ENCODE results near the gene CFH.
"Not testable (repeated sequence)": the region's sequence is repeated elsewhere in the genome, so short reads cannot be mapped to it uniquely, and the experiment has no call there.

CFH gene

DNA sequence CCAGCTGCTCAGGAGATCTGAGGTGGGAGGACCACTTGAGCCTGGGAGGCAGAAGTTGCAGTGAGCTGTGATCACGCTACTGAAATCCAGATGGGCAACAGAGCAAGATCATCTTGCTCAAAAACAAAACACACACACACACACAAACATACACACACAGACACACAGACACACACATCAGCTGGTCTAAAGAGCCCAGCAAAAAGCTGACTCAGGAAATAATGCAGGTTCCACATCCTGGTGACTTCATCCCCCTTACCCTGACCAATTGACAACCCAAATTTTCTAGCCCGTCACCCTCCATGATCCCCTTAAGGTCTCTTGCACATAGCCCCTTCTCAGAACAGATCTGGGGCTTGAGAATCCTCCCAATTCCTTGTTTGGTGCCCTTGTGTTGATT, 58.0 kb downstream of the CFH start:
- H3K4me3 ChIP-seq (ENCODE audit: low read length); H3K9ac ChIP-seq (ENCODE audit: low read length); H3K4me1 ChIP-seq (ENCODE audit: control insufficient read depth, low read depth, low read length); H3K36me3 ChIP-seq (ENCODE audit: control insufficient read depth, low read depth, low read length); H3K9me3 ChIP-seq (ENCODE audit: control insufficient read depth, low read depth, low read length); H3K27ac ChIP-seq (ENCODE audit: low read length); H3K27me3 ChIP-seq (ENCODE audit: control insufficient read depth, insufficient read depth, low read length): not testable (repeated sequence)

DNA sequence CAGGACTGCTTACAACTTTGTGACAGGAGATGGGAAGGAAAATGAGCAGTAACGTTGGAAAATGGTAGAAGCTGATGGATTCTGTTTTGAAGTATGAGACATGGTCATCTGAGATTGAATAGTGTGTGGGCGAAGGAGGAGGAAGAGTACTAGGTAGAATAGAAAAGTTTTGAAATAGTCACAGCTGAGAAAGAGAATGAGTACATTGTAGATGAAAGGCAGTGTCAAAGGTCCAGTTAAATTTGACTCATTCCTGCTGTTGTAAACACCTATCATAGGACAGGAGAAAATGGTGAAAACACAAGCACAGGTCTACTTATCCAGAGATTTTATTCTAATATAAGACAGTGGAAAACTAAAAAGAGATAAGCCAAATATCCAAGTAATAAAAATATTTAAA, 66.0 kb downstream of the CFH start:
- no peaks in the 10 kb centered on the region for H3K27me3 ChIP-seq (ENCODE audit: control insufficient read depth, insufficient read depth, low read length)
- H3K36me3 ChIP-seq (ENCODE audit: control insufficient read depth, low read depth, low read length): no peaks in the 10 kb centered on the region
- H3K27ac ChIP-seq (ENCODE audit: low read length): no peak overlapping the region
- no peak overlapping the region for H3K4me3 ChIP-seq (ENCODE audit: low read length)
- H3K9ac ChIP-seq (ENCODE audit: low read length): no peak overlapping the region
- no peaks in the 10 kb centered on the region for H3K9me3 ChIP-seq (ENCODE audit: control insufficient read depth, low read depth, low read length)
- H3K4me1 ChIP-seq (ENCODE audit: control insufficient read depth, low read depth, low read length): no peaks in the 10 kb centered on the region

DNA sequence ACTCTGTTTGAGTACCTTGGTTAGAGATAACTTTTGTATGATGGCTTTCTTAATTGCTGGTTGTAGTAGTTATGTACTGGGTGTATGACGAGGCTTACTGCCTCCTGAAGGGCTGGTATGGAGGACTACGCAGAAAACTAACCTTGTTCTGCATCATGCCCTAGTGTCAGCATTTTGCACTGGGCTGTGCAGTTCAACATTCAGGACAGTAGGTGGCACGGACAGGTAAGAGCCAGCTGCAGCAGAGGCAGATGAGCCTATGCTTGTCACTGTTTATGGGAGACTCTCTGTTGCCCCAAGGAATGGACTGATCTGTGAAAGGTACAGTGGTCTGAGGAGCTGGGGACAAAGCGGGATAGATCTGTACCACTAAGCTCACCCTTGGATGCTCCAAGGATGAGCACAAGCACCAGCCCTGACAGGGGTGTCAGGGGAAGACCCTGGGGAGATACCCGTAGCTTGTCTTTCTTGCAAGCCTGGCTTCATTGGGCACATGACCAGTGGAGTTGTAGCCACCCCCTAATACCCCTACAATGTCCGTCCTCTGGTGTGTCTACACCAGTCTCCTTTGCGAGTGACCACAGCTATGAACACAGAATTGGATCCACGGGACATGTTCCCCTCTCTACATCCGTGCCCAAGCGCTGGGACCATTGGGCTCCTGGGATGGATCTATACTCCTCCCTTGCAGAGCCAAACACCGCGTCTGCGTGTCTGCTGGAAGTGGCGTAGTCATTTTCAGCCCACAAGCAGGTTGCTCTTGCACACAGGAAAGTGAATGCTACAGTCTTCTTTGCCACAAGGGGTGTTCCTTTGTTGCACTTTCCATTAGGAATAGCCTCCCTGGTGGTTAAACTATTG, 71.7 kb downstream of the CFH start:
- no peaks in the 10 kb centered on the region for H3K27me3 ChIP-seq (ENCODE audit: control insufficient read depth, insufficient read depth, low read length)
- H3K9ac ChIP-seq (ENCODE audit: low read length): no peak overlapping the region
- no peaks in the 10 kb centered on the region for H3K4me1 ChIP-seq (ENCODE audit: control insufficient read depth, low read depth, low read length)
- no peak overlapping the region for H3K4me3 ChIP-seq (ENCODE audit: low read length)
- no peaks in the 10 kb centered on the region for H3K36me3 ChIP-seq (ENCODE audit: control insufficient read depth, low read depth, low read length)
- no peak overlapping the region for H3K27ac ChIP-seq (ENCODE audit: low read length)
- H3K9me3 ChIP-seq (ENCODE audit: control insufficient read depth, low read depth, low read length): no peaks in the 10 kb centered on the region

DNA sequence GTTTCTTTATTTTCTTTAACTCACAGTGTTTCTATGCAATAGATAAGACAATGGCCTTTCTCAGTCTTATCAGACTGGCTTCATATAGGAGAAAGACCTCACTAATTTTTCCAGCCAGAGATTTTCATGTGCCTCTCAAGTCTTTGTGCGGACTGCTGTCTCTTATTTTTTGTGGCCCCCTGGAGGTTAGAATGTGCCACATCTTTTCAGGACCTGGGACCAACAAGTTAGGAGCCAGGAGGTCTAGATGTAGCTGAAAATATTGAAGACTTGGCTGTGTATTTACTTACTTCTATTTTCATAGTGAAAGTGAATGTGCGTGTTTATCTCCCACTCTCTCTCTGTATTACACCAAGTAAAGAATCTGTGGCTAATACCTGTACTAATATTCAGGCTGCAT, 80.7 kb downstream of the CFH start:
- H3K9me3 ChIP-seq (ENCODE audit: control insufficient read depth, low read depth, low read length): no peaks in the 10 kb centered on the region
- H3K4me3 ChIP-seq (ENCODE audit: low read length): no peak overlapping the region
- no peak overlapping the region for H3K9ac ChIP-seq (ENCODE audit: low read length)
- no peaks in the 10 kb centered on the region for H3K36me3 ChIP-seq (ENCODE audit: control insufficient read depth, low read depth, low read length)
- H3K27me3 ChIP-seq (ENCODE audit: control insufficient read depth, insufficient read depth, low read length): no peaks in the 10 kb centered on the region
- no peaks in the 10 kb centered on the region for H3K4me1 ChIP-seq (ENCODE audit: control insufficient read depth, low read depth, low read length)
- no peak overlapping the region for H3K27ac ChIP-seq (ENCODE audit: low read length)

DNA sequence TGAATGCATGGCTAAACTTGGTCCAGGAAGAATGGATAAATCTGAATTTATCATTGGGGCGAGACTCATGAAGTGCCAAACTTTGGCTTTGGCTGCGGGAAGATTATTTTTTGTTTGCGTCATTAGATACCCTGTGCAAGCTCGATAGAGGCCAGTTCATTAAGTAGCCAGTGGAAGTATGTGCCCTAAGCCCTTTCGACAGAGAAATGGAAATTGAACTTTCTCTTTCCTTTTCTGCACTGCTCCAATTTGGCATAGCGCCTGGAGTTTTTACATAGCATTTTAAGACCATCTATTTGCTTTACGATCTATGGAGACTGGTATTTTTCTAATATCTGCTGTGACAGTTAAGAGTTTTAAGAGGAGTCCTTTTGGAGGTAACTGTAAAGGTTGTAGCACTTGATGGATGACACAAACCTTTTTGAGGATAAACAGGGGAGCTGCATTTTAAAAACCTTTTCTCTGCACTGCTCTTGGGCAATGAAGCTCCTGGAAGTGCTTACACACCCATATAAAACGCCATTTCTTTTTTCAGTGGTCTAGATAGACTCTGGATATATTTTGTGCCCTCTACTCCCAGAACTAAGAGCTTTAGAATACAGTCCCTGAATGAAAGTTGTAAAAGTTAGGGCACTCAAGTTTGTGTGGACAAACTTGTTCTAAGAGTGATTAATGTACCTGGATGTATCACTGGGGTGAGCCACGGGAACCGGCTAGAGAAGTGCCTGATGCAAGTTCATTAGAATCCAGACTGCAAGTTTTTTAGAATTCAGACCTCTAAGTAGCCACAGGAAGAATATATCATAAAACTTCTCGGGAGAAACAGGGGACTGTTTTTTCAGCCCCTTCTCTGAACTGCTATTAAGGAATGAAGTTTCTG, 81.5 kb downstream of the CFH start:
- Histone ChIP-seq H3K36me3 (ENCODE audit: control insufficient read depth, low read depth, low read length) (no peaks in the 10 kb centered on the region), H3K27me3 (ENCODE audit: control insufficient read depth, insufficient read depth, low read length) (no peaks in the 10 kb centered on the region), H3K9me3 (ENCODE audit: control insufficient read depth, low read depth, low read length) (no peaks in the 10 kb centered on the region), H3K4me1 (ENCODE audit: control insufficient read depth, low read depth, low read length) (no peaks in the 10 kb centered on the region), H3K4me3 (ENCODE audit: low read length) (no peak overlapping the region), H3K27ac (ENCODE audit: low read length) (no peak overlapping the region), H3K9ac (ENCODE audit: low read length) (no peak overlapping the region)

DNA sequence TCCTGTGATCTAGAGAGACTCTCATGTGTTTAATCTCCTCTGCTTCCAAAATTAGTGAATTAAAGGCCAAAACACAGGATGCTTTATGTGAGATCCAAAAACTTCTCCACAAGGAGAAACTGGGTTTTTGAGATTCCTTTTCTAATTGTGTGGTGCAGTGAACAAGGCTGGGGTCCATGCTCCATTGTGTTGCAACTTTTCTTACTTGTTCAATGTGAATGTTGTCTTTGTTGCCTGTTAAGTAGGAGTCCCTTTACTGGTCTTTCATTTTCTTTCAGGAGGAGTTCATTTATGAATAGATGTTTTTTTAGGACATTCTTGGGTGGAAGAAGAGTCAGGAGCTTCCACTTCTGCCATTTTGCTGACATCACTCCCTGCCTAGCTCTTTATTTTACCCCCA, 82.2 kb downstream of the CFH start:
- H3K4me3 ChIP-seq (ENCODE audit: low read length): no peak overlapping the region
- no peaks in the 10 kb centered on the region for H3K4me1 ChIP-seq (ENCODE audit: control insufficient read depth, low read depth, low read length)
- H3K27ac ChIP-seq (ENCODE audit: low read length): no peak overlapping the region
- H3K36me3 ChIP-seq (ENCODE audit: control insufficient read depth, low read depth, low read length): no peaks in the 10 kb centered on the region
- no peaks in the 10 kb centered on the region for H3K9me3 ChIP-seq (ENCODE audit: control insufficient read depth, low read depth, low read length)
- no peak overlapping the region for H3K9ac ChIP-seq (ENCODE audit: low read length)
- no peaks in the 10 kb centered on the region for H3K27me3 ChIP-seq (ENCODE audit: control insufficient read depth, insufficient read depth, low read length)

DNA sequence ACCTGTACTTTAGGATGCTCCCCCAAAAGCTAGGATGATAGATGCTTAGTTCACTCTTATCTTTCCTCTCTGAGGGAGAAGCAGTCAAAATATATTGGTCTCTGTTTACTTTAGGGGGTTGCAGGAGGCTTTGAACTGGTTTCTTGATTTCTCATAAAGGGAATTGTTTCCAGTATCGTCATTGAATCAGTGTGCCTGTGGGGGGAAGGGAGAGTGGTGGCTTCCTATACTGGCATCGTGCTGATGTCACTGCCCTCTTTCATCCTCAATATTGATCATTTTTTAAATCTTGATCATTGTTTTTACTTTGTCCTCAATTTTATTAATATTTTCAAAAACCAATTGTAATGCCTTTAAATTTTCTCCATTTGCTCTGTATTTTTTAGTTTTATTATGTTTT, 82.6 kb downstream of the CFH start:
- Histone ChIP-seq H3K36me3 (ENCODE audit: control insufficient read depth, low read depth, low read length) (no peaks in the 10 kb centered on the region), H3K27ac (ENCODE audit: low read length) (no peak overlapping the region), H3K4me1 (ENCODE audit: control insufficient read depth, low read depth, low read length) (no peaks in the 10 kb centered on the region), H3K9ac (ENCODE audit: low read length) (no peak overlapping the region), H3K9me3 (ENCODE audit: control insufficient read depth, low read depth, low read length) (peaks cover 2% of the 10 kb centered on the region), H3K27me3 (ENCODE audit: control insufficient read depth, insufficient read depth, low read length) (no peaks in the 10 kb centered on the region), H3K4me3 (ENCODE audit: low read length) (no peak overlapping the region)

DNA sequence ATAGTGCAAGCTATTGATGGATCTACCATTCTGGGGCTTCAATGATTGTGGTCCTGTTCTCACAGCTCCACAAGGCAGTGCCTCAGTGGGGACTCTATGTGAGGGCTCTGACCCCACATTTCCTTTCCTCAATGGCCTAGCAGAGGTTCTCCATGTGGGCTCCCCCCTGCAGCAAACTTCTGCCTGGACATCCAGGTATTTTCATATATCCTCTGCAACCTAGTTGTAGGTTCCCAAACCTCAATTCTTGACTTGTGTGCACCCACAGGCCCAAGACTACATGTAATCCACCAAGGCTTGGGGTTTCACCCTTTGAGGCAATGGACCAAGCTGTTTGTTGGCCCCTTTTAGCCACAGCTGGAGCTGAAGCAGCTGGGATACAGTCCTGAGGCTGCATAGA, 86.9 kb downstream of the CFH start:
- no peak overlapping the region for H3K4me3 ChIP-seq (ENCODE audit: low read length)
- peaks cover 6% of the 10 kb centered on the region for H3K9me3 ChIP-seq (ENCODE audit: control insufficient read depth, low read depth, low read length)
- no peak overlapping the region for H3K27ac ChIP-seq (ENCODE audit: low read length)
- H3K27me3 ChIP-seq (ENCODE audit: control insufficient read depth, insufficient read depth, low read length): no peaks in the 10 kb centered on the region
- H3K36me3 ChIP-seq (ENCODE audit: control insufficient read depth, low read depth, low read length): no peaks in the 10 kb centered on the region
- no peaks in the 10 kb centered on the region for H3K4me1 ChIP-seq (ENCODE audit: control insufficient read depth, low read depth, low read length)
- H3K9ac ChIP-seq (ENCODE audit: low read length): no peak overlapping the region

DNA sequence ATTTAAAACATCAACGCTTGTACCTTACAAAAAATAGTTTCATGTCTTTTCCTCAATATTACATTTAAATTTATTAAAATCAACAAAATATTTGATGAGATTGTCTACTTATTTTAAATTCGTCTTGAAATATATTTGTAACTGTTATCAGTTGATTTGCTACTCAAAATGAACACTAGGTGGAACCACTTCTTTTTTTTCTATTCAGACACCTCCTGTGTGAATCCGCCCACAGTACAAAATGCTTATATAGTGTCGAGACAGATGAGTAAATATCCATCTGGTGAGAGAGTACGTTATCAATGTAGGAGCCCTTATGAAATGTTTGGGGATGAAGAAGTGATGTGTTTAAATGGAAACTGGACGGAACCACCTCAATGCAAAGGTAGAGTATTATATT, 91.4 kb downstream of the CFH start:
- not testable (repeated sequence) for H3K4me3 ChIP-seq (ENCODE audit: low read length); H3K27me3 ChIP-seq (ENCODE audit: control insufficient read depth, insufficient read depth, low read length); H3K36me3 ChIP-seq (ENCODE audit: control insufficient read depth, low read depth, low read length); H3K9ac ChIP-seq (ENCODE audit: low read length); H3K27ac ChIP-seq (ENCODE audit: low read length); H3K4me1 ChIP-seq (ENCODE audit: control insufficient read depth, low read depth, low read length); H3K9me3 ChIP-seq (ENCODE audit: control insufficient read depth, low read depth, low read length)

DNA sequence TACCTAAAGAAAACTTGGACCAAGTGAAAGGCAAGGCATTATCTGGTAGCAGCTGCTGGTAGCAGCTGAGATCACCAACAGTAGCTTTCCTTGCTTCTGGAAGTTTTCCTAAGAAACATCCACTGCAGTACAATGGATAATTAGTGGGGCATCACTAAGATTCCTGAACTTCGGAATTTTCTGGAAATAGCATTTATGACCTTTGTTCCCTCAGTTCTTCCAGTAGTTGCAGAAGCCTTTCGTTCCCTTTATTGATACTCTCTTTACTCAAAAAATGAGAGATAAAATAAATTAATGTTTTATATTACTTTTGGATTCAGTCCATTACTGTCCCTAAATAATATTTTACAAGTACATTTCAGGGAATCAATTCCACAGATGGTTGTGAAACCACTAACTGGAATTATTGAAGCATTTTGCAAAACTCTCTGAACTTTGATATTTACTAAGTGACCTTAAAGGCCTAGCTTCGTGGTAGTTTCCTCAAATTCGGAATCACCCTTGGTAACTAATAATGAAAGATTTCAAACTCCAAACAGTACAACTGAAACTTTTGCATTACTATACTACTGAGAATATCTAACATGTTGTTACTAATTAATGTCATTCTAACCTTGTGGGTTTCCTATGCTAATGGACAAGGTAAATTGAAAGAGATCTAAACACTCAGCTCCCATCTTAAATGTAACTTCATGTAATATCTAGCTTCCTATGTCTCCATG, 113.3 kb downstream of the CFH start:
- not testable (repeated sequence) for H3K36me3 ChIP-seq (ENCODE audit: control insufficient read depth, low read depth, low read length); H3K9ac ChIP-seq (ENCODE audit: low read length); H3K27ac ChIP-seq (ENCODE audit: low read length); H3K27me3 ChIP-seq (ENCODE audit: control insufficient read depth, insufficient read depth, low read length); H3K4me3 ChIP-seq (ENCODE audit: low read length); H3K9me3 ChIP-seq (ENCODE audit: control insufficient read depth, low read depth, low read length); H3K4me1 ChIP-seq (ENCODE audit: control insufficient read depth, low read depth, low read length)

DNA sequence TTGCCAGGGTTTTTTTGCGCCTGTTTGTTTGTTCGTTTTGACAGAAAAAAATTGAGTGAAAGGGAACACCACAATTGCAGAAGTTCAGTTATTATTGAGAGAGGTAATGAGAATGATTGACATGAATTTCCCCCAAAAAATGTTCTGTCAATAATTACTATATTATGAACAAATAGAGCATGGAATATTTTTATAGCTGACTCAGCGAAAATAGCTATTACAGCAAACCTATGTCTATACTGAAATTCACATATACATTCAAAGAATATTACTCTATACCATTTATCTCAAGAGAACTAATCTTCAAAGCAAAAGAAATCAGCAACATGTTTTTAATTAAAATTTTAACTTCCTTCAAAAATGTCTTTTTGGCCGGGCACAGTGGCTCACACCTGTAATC, 118.0 kb downstream of the CFH start:
- not testable (repeated sequence) for H3K36me3 ChIP-seq (ENCODE audit: control insufficient read depth, low read depth, low read length); H3K4me3 ChIP-seq (ENCODE audit: low read length); H3K27ac ChIP-seq (ENCODE audit: low read length); H3K9me3 ChIP-seq (ENCODE audit: control insufficient read depth, low read depth, low read length); H3K27me3 ChIP-seq (ENCODE audit: control insufficient read depth, insufficient read depth, low read length); H3K4me1 ChIP-seq (ENCODE audit: control insufficient read depth, low read depth, low read length); H3K9ac ChIP-seq (ENCODE audit: low read length)
